B cell (primary cell): ENCODE data around the gene CDC26. TPM values are rescaled to one million over a fixed set of nuclear protein-coding genes. Genes with fewer than 3 reads are reported as not detected.
"Not testable (repeated sequence)": the region's sequence is repeated elsewhere in the genome, so short reads cannot be mapped to it uniquely, and the experiment has no call there.

Experiments used
- ATAC-seq: fragments of 200-7000 bp; cut with Tn5 transposase; one replicate; pipeline ENCODE4 v1.10.0; 2021; ENCODE audit warnings: low read depth, mild to moderate bottlenecking, moderate number of reproducible peaks, moderate library complexity
- CTCF ChIA-PET: fragments of 350-600 bp; sonication (Branson Sonifier 250); formaldehyde crosslinking; loops from one replicate; lab custom pipeline; 2021; ENCODE audit warnings: antibody characterized with exemption, inconsistent platforms; lab: Charles Lee
- POLR2A ChIA-PET: fragments of 350-600 bp; sonication (Branson Sonifier 250); formaldehyde crosslinking; loops from one replicate; lab custom pipeline; 2021; ENCODE audit warnings: antibody characterized with exemption; lab: Charles Lee
- DNase-seq: peaks from one replicate; pipeline ENCODE4 v3.0.0; 2013
- H2AFZ ChIP-seq: 2 replicates; pipeline ENCODE4 v1.6.1; 2012; ENCODE audit warnings: mild to moderate bottlenecking, low read depth, low read length; ENCODE audit not compliant: insufficient read depth, poor library complexity, severe bottlenecking
- H3K27ac ChIP-seq, 2 donors: 1 replicate in 1 of 2; 2 replicates in 1 of 2; pipeline ENCODE4 v1.5.1; 2012 to 2013; ENCODE audit warnings: low read length in 2 of 2, mild to moderate bottlenecking in 2 of 2, moderate library complexity in 1 of 2
- H3K27me3 ChIP-seq, 4 experiments: fragments of 200-600 bp in 1 of 4; sonication (generic) in 1 of 4; replicated peaks in 1 of 4; 1 replicate in 2 of 4; 2 replicates in 2 of 4; pipeline versions ENCODE4 v1.6.1 to v1.7.0; 2013 to 2016; ENCODE audit warnings: low read length in 3 of 4, mild to moderate bottlenecking in 2 of 4, mixed read lengths in 1 of 4, moderate library complexity in 1 of 4; ENCODE audit not compliant: insufficient read depth in 4 of 4, control insufficient read depth in 3 of 4; ENCODE audit errors: control extremely low read depth in 1 of 4
- H3K36me3 ChIP-seq, 2 experiments: replicated peaks in 1 of 2; 1 replicate in 1 of 2; 2 replicates in 1 of 2; pipeline versions ENCODE4 v1.6.1 to v1.7.1; 2013; ENCODE audit warnings: low read length in 1 of 2; ENCODE audit not compliant: insufficient read depth in 2 of 2, control insufficient read depth in 1 of 2; ENCODE audit errors: control extremely low read depth in 1 of 2, extremely low read depth in 1 of 2
- H3K4me1 ChIP-seq, 2 donors: fragments of 200-600 bp in 1 of 2; sonication (generic) in 1 of 2; 1 replicate in 1 of 2; 2 replicates in 1 of 2; pipeline versions ENCODE4 v1.5.1 to v1.6.1; 2013 to 2017; ENCODE audit warnings: low read length in 2 of 2; ENCODE audit not compliant: control insufficient read depth in 2 of 2, insufficient read depth in 2 of 2
- H3K4me2 ChIP-seq: replicated peaks from 2 replicates; pipeline ENCODE3; 2012; ENCODE audit warnings: mild to moderate bottlenecking, low read depth, low read length; ENCODE audit not compliant: poor library complexity, severe bottlenecking
- H3K4me3 ChIP-seq, 5 experiments: fragments of 200-600 bp in 1 of 5; sonication (generic) in 1 of 5; 1 replicate in 3 of 5; 2 replicates in 2 of 5; pipeline versions ENCODE4 v1.5.1 to v1.7.0; 2011 to 2016; ENCODE audit warnings: low read length in 4 of 5, mild to moderate bottlenecking in 4 of 5, low read depth in 2 of 5, control low read depth in 1 of 5, moderate library complexity in 1 of 5; ENCODE audit not compliant: insufficient read depth in 1 of 5; ENCODE audit errors: control extremely low read depth in 1 of 5, extremely low read depth in 1 of 5
- H3K79me2 ChIP-seq: fragments of 200-600 bp; sonication (generic); one replicate; pipeline ENCODE4 v1.6.0; 2016; ENCODE audit warnings: low read length; ENCODE audit not compliant: control insufficient read depth, insufficient read depth
- H3K9ac ChIP-seq: fragments of 200-600 bp; sonication (generic); 2 replicates; pipeline ENCODE4 v1.6.1; 2017; ENCODE audit warnings: mild to moderate bottlenecking, low read length, moderate library complexity
- H3K9me3 ChIP-seq, 3 donors: one replicate each; pipeline versions ENCODE4 v1.6.1 to v1.7.1; 2013; ENCODE audit warnings: low read length in 2 of 3; ENCODE audit not compliant: control insufficient read depth in 2 of 3, insufficient read depth in 1 of 3; ENCODE audit errors: control extremely low read depth in 1 of 3
- H4K20me1 ChIP-seq: 2 replicates; pipeline ENCODE4 v1.6.0; 2012; ENCODE audit warnings: mild to moderate bottlenecking, low read length; ENCODE audit not compliant: insufficient read depth, control insufficient read depth, poor library complexity, severe bottlenecking
- H3K27ac Mint-ChIP-seq: one replicate; pipeline ENCODE4 v1.8.0; 2021; ENCODE audit warnings: mixed read lengths
- H3K27me3 Mint-ChIP-seq: one replicate; pipeline ENCODE4 v1.8.0; 2021; ENCODE audit warnings: mixed read lengths
- H3K4me1 Mint-ChIP-seq: one replicate; pipeline ENCODE4 v1.8.0; 2021; ENCODE audit warnings: mixed read lengths
- H3K4me3 Mint-ChIP-seq: one replicate; pipeline ENCODE4 v1.8.0; 2021; ENCODE audit warnings: mixed read lengths
- H3K9me3 Mint-ChIP-seq: one replicate; pipeline ENCODE4 v1.8.0; 2022; ENCODE audit warnings: mixed read lengths; ENCODE audit not compliant: insufficient read depth
- CTCF ChIP-seq: fragments of 200-600 bp; IDR thresholded peaks from one replicate; pipeline ENCODE4 v1.8.0; 2022; ENCODE audit warnings: antibody characterized with exemption, mild to moderate bottlenecking
- EZH2 ChIP-seq: IDR thresholded peaks from 2 replicates; pipeline ENCODE4 v1.6.1; 2012; ENCODE audit warnings: borderline replicate concordance, low read depth, mild to moderate bottlenecking, moderate library complexity, low read length; ENCODE audit not compliant: insufficient read depth, poor library complexity, severe bottlenecking
- WGBS: methylation state at CpG from one replicate; pipeline ENCODE4 v1.1.5; 2013; ENCODE audit warnings: missing lambda C conversion rate; ENCODE audit not compliant: insufficient coverage; 5-methylcytosine and 5-hydroxymethylcytosine counted together
- intact Hi-C: fragments of 100-400 bp; cut with micrococcal nuclease; formaldehyde crosslinking; loops from one replicate; pipeline ENCODE4 v1.10.0; 2022
- polyA plus RNA-seq: library from polyadenylated mRNA; depleted of rRNA; stranded (reverse); fragments of >200 nt; gene quantifications from 2 replicates; pipeline ENCODE4 v1.2.3, GENCODE V29; 2012
- total RNA-seq, 2 donors: library from RNA; stranded (reverse); fragments of 120-200 nt in 1 of 2; gene quantifications; 1 replicate in 1 of 2; 2 replicates in 1 of 2; pipeline versions ENCODE4 v1.2.3 to v1.2.4, GENCODE V29; 2013 to 2022

Gene CDC26
- total and polyA plus RNA-seq, 2 donors (not counting 1 experiment from before 2014, with no cell fraction given): 14.8 to 32.9 TPM

- Histone ChIP-seq H3K79me2 (no peaks in the 10 kb centered on the region), H3K36me3 (no peaks in the 10 kb centered on the region), H3K27ac (no peak overlapping the region), H3K4me3 (no peak overlapping the region), H4K20me1 (no peaks in the 10 kb centered on the region), H3K27me3 (no peaks in the 10 kb centered on the region), H3K9me3 (no peaks in the 10 kb centered on the region), H3K4me2 (no peak overlapping the region), H3K4me1 (peaks cover 2 to 3% of the 10 kb centered on the region in 2 donors), H2AFZ (no peak overlapping the region), H3K9ac (no peak overlapping the region)
- H3K4me1 Mint-ChIP-seq: peaks cover 12% of the 10 kb centered on the region
- ChIA-PET POLR2A (no interaction called here), CTCF (no interaction called here)
- H3K27ac Mint-ChIP-seq: no peak overlapping the region
- no peak for DNase-seq
- H3K4me3 Mint-ChIP-seq: no peak overlapping the region
- H3K27me3 Mint-ChIP-seq: no peaks in the 10 kb centered on the region
- ATAC-seq: no peak
- WGBS: 95% methylated on average over 6 of the region's 10 CpGs
- no peaks in the 10 kb centered on the region for H3K9me3 Mint-ChIP-seq
- intact Hi-C loops: no loop called here
- TF ChIP-seq EZH2 (no peak), CTCF (no peak)
Observed at GRCh38 chr9:113238202-113238858, 37.0 kb downstream of the CDC26 start.

GRCh38 chr9:113237026-113237425 lies 38.3 kb downstream of the CDC26 start:
- no peaks in the 10 kb centered on the region for H3K36me3 ChIP-seq
- H3K4me1 ChIP-seq: peaks cover 11 to 13% of the 10 kb centered on the region in 2 donors
- no peaks in the 10 kb centered on the region for H3K79me2 ChIP-seq
- Mint-ChIP-seq H3K9me3 (no peaks in the 10 kb centered on the region), H3K4me1 (peaks cover 24% of the 10 kb centered on the region), H3K27me3 (no peaks in the 10 kb centered on the region), H3K4me3 (no peak overlapping the region), H3K27ac (no peak overlapping the region)
- ATAC-seq (no peak), DNase-seq (no peak)
- H4K20me1 ChIP-seq: no peaks in the 10 kb centered on the region
- intact Hi-C loops: no loop called here
- no peak overlapping the region for H3K27ac ChIP-seq
- TF ChIP-seq EZH2: no peak
- TF ChIP-seq CTCF: no peak
- POLR2A ChIA-PET: no interaction called here
- no peak overlapping the region for H3K4me3 ChIP-seq
- no peak overlapping the region for H3K9ac ChIP-seq
- CTCF ChIA-PET: no interaction called here
- H3K27me3 ChIP-seq: no peaks in the 10 kb centered on the region
- WGBS: 95% methylated on average over 3 of the region's 4 CpGs
- no peaks in the 10 kb centered on the region for H3K9me3 ChIP-seq
- H3K4me2 ChIP-seq: no peak overlapping the region
- H2AFZ ChIP-seq: no peak overlapping the region

GRCh38 chr9:113235701-113236255 lies 39.6 kb downstream of the CDC26 start:
- H3K27me3 Mint-ChIP-seq, ATAC-seq, H3K27ac ChIP-seq, H3K9me3 ChIP-seq, H3K9me3 Mint-ChIP-seq, DNase-seq, H3K9ac ChIP-seq, H3K27ac Mint-ChIP-seq, POLR2A ChIA-PET, H3K27me3 ChIP-seq, H4K20me1 ChIP-seq, H3K4me3 Mint-ChIP-seq, H2AFZ ChIP-seq, CTCF ChIA-PET, H3K4me3 ChIP-seq, H3K4me2 ChIP-seq, intact Hi-C loops, H3K79me2 ChIP-seq, H3K36me3 ChIP-seq: not testable (repeated sequence)
- H3K4me1 ChIP-seq: peaks cover 11 to 13% of the 10 kb centered on the region in 2 donors
- 98% methylated on average over 8 of the region's 10 CpGs for WGBS
- H3K4me1 Mint-ChIP-seq: peaks cover 26% of the 10 kb centered on the region
